A549 (cell line): ENCODE measurements around the gene TEN1. TPM values are rescaled to one million over a fixed set of nuclear protein-coding genes. Genes with fewer than 3 reads are reported as not detected.

Source experiments
- ATAC-seq, 2 experiments: fragments of 200-7000 bp in 1 of 2; fragments of >200 bp in 1 of 2; cut with Nextera tagmentation in 1 of 2; cut with Tn5 transposase in 1 of 2; 3 replicates each; pipeline versions ENCODE4 v1.8.0 to v1.9.1; 2018 to 2020; ENCODE audit warnings: mild to moderate bottlenecking in 1 of 2, moderate library complexity in 1 of 2
- CTCF ChIA-PET: fragments of 300-600 bp; sonication (Branson Sonifier 250); formaldehyde crosslinking; extraction: SDS; loops from one replicate; lab custom pipeline; 2021; ENCODE audit warnings: antibody characterized with exemption, inconsistent platforms; lab: Yijun Ruan, JAX
- POLR2A ChIA-PET: fragments of 350-600 bp; formaldehyde crosslinking; extraction: SDS; loops from one replicate; lab custom pipeline; 2021; ENCODE audit warnings: antibody characterized with exemption, inconsistent platforms; lab: Yijun Ruan, JAX
- DNase-seq, 2 experiments: peaks; one replicate each; pipeline versions ENCODE4 v3.0.0 to v3.0.0-alpha.2; 2011 to 2016; ENCODE audit warnings: low read depth in 1 of 2, low spot score in 1 of 2
- FAIRE-seq: peaks from 2 replicates; lab custom pipeline; 2011; peaks lifted over from hg19 to GRCh38; lab: Jason Lieb, UNC
- H3K27ac ChIP-seq, 2 experiments: fragments of >200 bp; sonication (Bioruptor Twin); formaldehyde crosslinking; 3 replicates each; pipeline ENCODE4 v1.5.1; 2016 to 2017
- H3K4me1 ChIP-seq: fragments of >200 bp; sonication (Bioruptor Twin); formaldehyde crosslinking; 3 replicates; pipeline ENCODE4 v1.6.1; 2016
- H3K4me2 ChIP-seq: fragments of >200 bp; sonication (Bioruptor Twin); formaldehyde crosslinking; 3 replicates; pipeline ENCODE4 v1.6.1; 2016
- H3K4me3 ChIP-seq: fragments of >200 bp; sonication (Bioruptor Twin); formaldehyde crosslinking; 3 replicates; pipeline ENCODE4 v1.5.1; 2016
- H3K9me3 ChIP-seq: fragments of >200 bp; sonication (Bioruptor Twin); formaldehyde crosslinking; 3 replicates; pipeline ENCODE4 v1.6.1; 2016
- CBX2 ChIP-seq: fragments of 200-600 bp; sonication (generic); IDR thresholded peaks from 2 replicates; pipeline ENCODE4 v1.6.1; 2016; ENCODE audit warnings: low read depth, mild to moderate bottlenecking, borderline replicate concordance
- CHD2 ChIP-seq: fragments of 150-350 bp; IDR thresholded peaks from 2 replicates; pipeline ENCODE4 v1.6.1; 2014; ENCODE audit warnings: low read length; ENCODE audit not compliant: partially characterized antibody
- EHMT2 ChIP-seq: fragments of 200-600 bp; sonication (generic); IDR thresholded peaks from 2 replicates; pipeline ENCODE4 v1.6.1; 2016; ENCODE audit warnings: antibody characterized with exemption, low read depth, mild to moderate bottlenecking, moderate library complexity
- EP300 ChIP-seq, 2 experiments: fragments of >200 bp; sonication (Bioruptor Twin); formaldehyde crosslinking; IDR thresholded peaks; 2 replicates in 1 of 2; 3 replicates in 1 of 2; pipeline ENCODE4 v1.6.1; 2016 to 2017
- FOSL2 ChIP-seq, 2 experiments: fragments of 450-650 bp in 1 of 2; fragments of >200 bp in 1 of 2; sonication (Bioruptor Twin) in 1 of 2; formaldehyde crosslinking; IDR thresholded peaks; 2 replicates each; pipeline versions ENCODE4 v1.5.0 to v1.6.1; 2016 to 2020; ENCODE audit warnings: mild to moderate bottlenecking in 1 of 2, moderate library complexity in 1 of 2
- HEYL ChIP-seq: fragments of 250-450 bp; sonication (Bioruptor Pico); IDR thresholded peaks from 2 replicates; pipeline ENCODE4 v1.8.0; 2021; ENCODE audit warnings: mild to moderate bottlenecking, moderate library complexity
- HOXB13 ChIP-seq: fragments of 250-450 bp; sonication (Bioruptor Pico); IDR thresholded peaks from 2 replicates; pipeline ENCODE4 v1.5.0; 2020; ENCODE audit warnings: low read depth, mild to moderate bottlenecking, moderate library complexity
- HOXB5 ChIP-seq: fragments of 250-450 bp; sonication (Bioruptor Pico); IDR thresholded peaks from 2 replicates; pipeline ENCODE4 v1.5.0; 2020; ENCODE audit warnings: mild to moderate bottlenecking, moderate library complexity
- MAFK ChIP-seq: fragments of 450-650 bp; IDR thresholded peaks from 2 replicates; pipeline ENCODE4 v1.6.1; 2014; ENCODE audit not compliant: partially characterized antibody
- MAZ ChIP-seq: fragments of 150-350 bp; IDR thresholded peaks from 2 replicates; pipeline ENCODE4 v1.6.1; 2014; ENCODE audit warnings: antibody characterized with exemption, low read depth, low read length, borderline replicate concordance
- NR3C1 ChIP-seq: fragments of >200 bp; sonication (Bioruptor Twin); formaldehyde crosslinking; IDR thresholded peaks from 3 replicates; pipeline ENCODE4 v1.6.1; 2017
- PHF8 ChIP-seq: fragments of 200-600 bp; sonication (generic); IDR thresholded peaks from 2 replicates; pipeline ENCODE4 v1.6.1; 2016; ENCODE audit warnings: low read depth, mild to moderate bottlenecking, antibody characterized with exemption, moderate library complexity, borderline replicate concordance
- POLR2AphosphoS2 ChIP-seq: conservative IDR thresholded peaks from 2 replicates; pipeline ENCODE4 v1.6.1; 2012; ENCODE audit warnings: low read length, improper control_type of control experiment, inconsistent platforms
- RARB ChIP-seq: fragments of 250-450 bp; sonication (Bioruptor Pico); IDR thresholded peaks from 2 replicates; pipeline ENCODE4 v1.8.0; 2021; ENCODE audit warnings: mild to moderate bottlenecking, moderate library complexity
- SREBF2 ChIP-seq: fragments of 450-650 bp; IDR thresholded peaks from 2 replicates; pipeline ENCODE4 v1.6.1; 2014; ENCODE audit warnings: mild to moderate bottlenecking, moderate library complexity
- ZSCAN20 ChIP-seq: fragments of 250-450 bp; sonication (Bioruptor Pico); IDR thresholded peaks from 2 replicates; pipeline ENCODE4 v1.8.0; 2022; ENCODE audit warnings: mild to moderate bottlenecking, moderate library complexity
- whole genome bisulfite sequencing: methylation state at CpG from one replicate; pipeline ENCODE4 v1.1.6; 2017; ENCODE audit errors: missing lambda C conversion rate; 5-methylcytosine and 5-hydroxymethylcytosine counted together
- polyA plus RNA-seq, 4 experiments: library from polyadenylated mRNA; depleted of rRNA in 3 of 4; stranded (reverse); fragments of >200 nt; fragmentation: RNase III in 1 of 4; extraction: RNeasy Plus Mini Kit Qiagen cat#74134 plus additional on column Dnase treatment in 1 of 4; gene quantifications; 2 replicates in 3 of 4; 3 replicates in 1 of 4; pipeline ENCODE4 v1.2.3, GENCODE V29; 2011 to 2017
- TF ChIP-seq, protein P1 (sequence below): fragments of 450-650 bp; IDR thresholded peaks from 2 replicates; pipeline ENCODE4 v1.6.1; 2014; ENCODE audit warnings: antibody characterized with exemption
- TF ChIP-seq, protein P2 (sequence below): IDR thresholded peaks from 2 replicates; pipeline ENCODE4 v1.6.1; 2012

The TEN1 gene
- polyA plus RNA-seq, 2 of the 4 experiments (the other 2 are of a cell fraction): 11.8 to 15.7 TPM

DNA sequence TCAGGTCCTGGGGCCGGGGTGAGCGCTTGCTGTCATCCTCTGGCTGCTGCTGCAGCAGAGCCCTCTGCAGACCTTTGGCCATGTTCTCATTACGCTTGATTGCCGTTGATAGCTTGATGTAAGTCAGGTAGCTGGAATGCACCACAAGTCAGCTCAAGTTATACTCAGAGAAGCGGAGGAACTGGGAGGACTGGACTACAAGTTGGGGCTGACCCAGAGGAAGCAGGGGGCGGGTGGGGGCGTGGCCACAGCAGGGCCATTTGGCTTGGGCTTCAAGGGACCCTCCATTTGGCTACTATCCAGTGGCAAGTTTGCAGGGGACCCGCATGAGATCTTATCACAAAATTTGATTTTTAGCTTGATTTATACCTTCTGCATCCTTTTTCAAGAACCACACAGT lies 67.0 kb downstream of the TEN1 start (continued):
- no peak for TF ChIP-seq HOXB5 (CRISPR knock-in tag)

DNA sequence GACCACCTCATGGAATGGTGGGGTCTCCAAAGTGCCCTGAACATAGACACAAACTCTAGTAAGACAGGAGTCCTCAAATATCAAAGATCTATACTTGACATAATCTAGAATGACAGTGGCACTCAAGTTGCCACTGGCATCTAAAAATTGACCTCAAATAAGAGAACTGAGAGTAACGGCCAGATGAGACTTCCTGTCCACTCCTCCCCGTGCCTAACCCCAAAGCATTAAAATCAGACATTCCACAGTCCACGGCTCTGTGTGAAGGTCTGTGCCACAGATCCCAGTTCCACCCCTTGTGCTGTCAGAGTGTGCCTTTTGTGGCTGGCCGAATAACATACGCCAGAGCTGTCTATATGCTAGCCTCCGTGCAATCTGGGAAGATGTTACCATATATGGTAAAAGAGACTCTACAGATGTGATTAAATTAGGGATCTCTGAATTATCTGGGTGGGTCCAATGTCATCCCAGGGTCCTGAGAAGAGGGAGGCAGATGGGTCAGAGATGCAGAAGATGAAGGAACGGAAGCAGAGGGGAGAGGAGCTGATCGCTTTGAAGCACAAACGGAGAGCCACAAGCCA lies 69.1 kb downstream of the TEN1 start:
- Histone ChIP-seq H3K4me2 (no peak overlapping the region), H3K27ac (no peak overlapping the region), H3K4me1 (no peaks in the 10 kb centered on the region), H3K4me3 (no peak overlapping the region), H3K9me3 (no peaks in the 10 kb centered on the region)
- WGBS: 92% methylated on average over 9 of the region's 9 CpGs
- ChIA-PET CTCF (interaction anchor here (1.0 to 23.8 kb wide), 3 partner anchors 35 to 232 kb away, joined by 4 to 357 read pairs (median 5); no protein-coding TSS in a partner anchor), POLR2A (no interaction called here)
- FAIRE-seq: no peak
- TF ChIP-seq SREBF2: no peak
- TF ChIP-seq, protein P1, sequence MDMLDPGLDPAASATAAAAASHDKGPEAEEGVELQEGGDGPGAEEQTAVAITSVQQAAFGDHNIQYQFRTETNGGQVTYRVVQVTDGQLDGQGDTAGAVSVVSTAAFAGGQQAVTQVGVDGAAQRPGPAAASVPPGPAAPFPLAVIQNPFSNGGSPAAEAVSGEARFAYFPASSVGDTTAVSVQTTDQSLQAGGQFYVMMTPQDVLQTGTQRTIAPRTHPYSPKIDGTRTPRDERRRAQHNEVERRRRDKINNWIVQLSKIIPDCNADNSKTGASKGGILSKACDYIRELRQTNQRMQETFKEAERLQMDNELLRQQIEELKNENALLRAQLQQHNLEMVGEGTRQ: no peak
- no peak for TF ChIP-seq NR3C1
- no peak for TF ChIP-seq MAZ
- no peak for TF ChIP-seq HEYL
- no peak for TF ChIP-seq POLR2AphosphoS2
- no peak for TF ChIP-seq HOXB13 (CRISPR knock-in tag)
- DNase-seq: no peak
- ATAC-seq: no peak

DNA sequence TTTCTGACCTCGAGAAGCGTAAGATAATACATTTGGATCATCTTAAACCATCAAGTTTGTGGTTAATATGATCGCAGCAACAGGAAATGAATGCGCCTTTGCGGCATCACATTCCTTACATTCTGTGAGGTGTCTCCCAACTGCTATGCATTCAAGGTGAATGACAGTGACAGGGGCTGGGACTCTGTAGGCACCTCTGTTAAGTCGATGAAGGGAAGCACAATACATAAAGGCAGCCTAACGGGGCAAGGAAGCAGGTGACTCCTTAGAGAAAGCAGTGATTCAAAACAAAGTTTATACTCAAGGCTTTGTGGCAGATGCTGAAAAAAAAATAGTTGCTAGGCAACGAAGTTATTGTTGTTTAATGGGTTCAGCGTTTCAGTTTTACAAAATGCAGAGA lies 69.7 kb downstream of the TEN1 start:
- ChIA-PET CTCF (interaction anchor here (1.0 to 23.8 kb wide), 4 partner anchors 35 to 231 kb away, joined by 4 to 357 read pairs (median 8); no protein-coding TSS in a partner anchor), POLR2A (no interaction called here)
- FAIRE-seq (no peak), DNase-seq (no peak), ATAC-seq (no peak)
- TF ChIP-seq, protein P2, sequence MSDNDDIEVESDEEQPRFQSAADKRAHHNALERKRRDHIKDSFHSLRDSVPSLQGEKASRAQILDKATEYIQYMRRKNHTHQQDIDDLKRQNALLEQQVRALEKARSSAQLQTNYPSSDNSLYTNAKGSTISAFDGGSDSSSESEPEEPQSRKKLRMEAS: no peak
- TF ChIP-seq CHD2 (no peak), CBX2 (no peak), EHMT2 (no peak), MAZ (no peak), PHF8 (no peak), HOXB13 (CRISPR knock-in tag) (no peak), RARB (CRISPR knock-in tag) (no peak), FOSL2 (IDR thresholded peaks at IDR 0.05) (no peak), FOSL2 (CRISPR knock-in tag; IDR thresholded peaks at IDR 0.05) (no peak)
- H3K4me3 ChIP-seq: no peak overlapping the region
- H3K9me3 ChIP-seq: no peaks in the 10 kb centered on the region
- H3K4me1 ChIP-seq: peaks cover 3% of the 10 kb centered on the region; the same call in 2 of the 3 replicates
- WGBS: 83% methylated on average over 9 of the region's 9 CpGs
- H3K27ac ChIP-seq: no peak overlapping the region
- H3K4me2 ChIP-seq: no peak overlapping the region

DNA sequence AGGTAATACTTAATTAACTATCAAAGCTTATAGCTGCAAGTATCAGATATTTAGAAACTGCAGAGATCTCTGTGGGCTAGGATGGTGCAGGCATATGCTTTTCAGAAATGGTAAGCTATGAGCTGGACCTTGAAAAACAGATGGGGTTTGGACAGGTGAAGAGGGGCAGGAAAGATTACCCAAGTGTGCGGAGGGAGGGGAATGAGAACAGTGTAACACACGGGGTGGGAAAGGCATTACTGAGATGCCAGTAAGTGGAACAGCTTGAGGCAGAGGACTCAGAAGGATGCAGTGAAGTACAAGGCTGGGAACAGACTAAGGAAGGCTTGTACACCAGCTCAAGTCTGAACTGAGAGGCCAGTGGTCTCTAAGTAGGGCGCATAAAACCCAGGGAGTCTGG lies 70.2 kb downstream of the TEN1 start:
- 88% methylated on average over 3 of the region's 3 CpGs for whole genome bisulfite sequencing
- H3K27ac ChIP-seq: no peak overlapping the region

More for the DNA sequence above, 70.2 kb downstream of the TEN1 start:
- no peak for TF ChIP-seq ZSCAN20 (CRISPR knock-in tag)
- TF ChIP-seq EP300 (IDR thresholded peaks at IDR 0.05): no peak
- no peak for TF ChIP-seq MAFK
- DNase-seq (no peak), ATAC-seq (no peak), FAIRE-seq (no peak)
- ChIA-PET CTCF (interaction anchor here (0.7 to 2.5 kb wide), 4 partner anchors 35 to 106 kb away, joined by 3 to 15 read pairs (median 8); no protein-coding TSS in a partner anchor), POLR2A (no interaction called here)
- Histone ChIP-seq H3K4me3 (no peak overlapping the region), H3K4me1 (peaks cover 7% of the 10 kb centered on the region; the same call in 2 of the 3 replicates), H3K4me2 (no peak overlapping the region), H3K9me3 (no peaks in the 10 kb centered on the region)
